Measurements from ENCODE around the gene ALDH3B1.
"Not testable (repeated sequence)": the region's sequence is repeated elsewhere in the genome, so short reads cannot be mapped to it uniquely, and the experiment has no call there.

- not testable (repeated sequence) for TF ChIP-seq CTCF (IDR thresholded peaks at IDR 0.05)
- TF ChIP-seq, protein P1, sequence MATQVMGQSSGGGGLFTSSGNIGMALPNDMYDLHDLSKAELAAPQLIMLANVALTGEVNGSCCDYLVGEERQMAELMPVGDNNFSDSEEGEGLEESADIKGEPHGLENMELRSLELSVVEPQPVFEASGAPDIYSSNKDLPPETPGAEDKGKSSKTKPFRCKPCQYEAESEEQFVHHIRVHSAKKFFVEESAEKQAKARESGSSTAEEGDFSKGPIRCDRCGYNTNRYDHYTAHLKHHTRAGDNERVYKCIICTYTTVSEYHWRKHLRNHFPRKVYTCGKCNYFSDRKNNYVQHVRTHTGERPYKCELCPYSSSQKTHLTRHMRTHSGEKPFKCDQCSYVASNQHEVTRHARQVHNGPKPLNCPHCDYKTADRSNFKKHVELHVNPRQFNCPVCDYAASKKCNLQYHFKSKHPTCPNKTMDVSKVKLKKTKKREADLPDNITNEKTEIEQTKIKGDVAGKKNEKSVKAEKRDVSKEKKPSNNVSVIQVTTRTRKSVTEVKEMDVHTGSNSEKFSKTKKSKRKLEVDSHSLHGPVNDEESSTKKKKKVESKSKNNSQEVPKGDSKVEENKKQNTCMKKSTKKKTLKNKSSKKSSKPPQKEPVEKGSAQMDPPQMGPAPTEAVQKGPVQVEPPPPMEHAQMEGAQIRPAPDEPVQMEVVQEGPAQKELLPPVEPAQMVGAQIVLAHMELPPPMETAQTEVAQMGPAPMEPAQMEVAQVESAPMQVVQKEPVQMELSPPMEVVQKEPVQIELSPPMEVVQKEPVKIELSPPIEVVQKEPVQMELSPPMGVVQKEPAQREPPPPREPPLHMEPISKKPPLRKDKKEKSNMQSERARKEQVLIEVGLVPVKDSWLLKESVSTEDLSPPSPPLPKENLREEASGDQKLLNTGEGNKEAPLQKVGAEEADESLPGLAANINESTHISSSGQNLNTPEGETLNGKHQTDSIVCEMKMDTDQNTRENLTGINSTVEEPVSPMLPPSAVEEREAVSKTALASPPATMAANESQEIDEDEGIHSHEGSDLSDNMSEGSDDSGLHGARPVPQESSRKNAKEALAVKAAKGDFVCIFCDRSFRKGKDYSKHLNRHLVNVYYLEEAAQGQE (IDR thresholded peaks at IDR 0.05; ENCODE audit: insufficient read depth in 1 of 2, low read depth in 2 of 2, low read length in 1 of 2) = not testable (repeated sequence)
Observed at GRCh38 chr11:67978766-67979418, 31.2 kb upstream of the ALDH3B1 start.

All from Panc1 (cell line).